Natural killer cell treated with Interleukin-12 subunit alpha and Interleukin-12 subunit beta and Interleukin-15 and Interleukin-18, amount 100 ng/mL, for 72 hours (primary cell): ENCODE results near the gene MMP20. TPM values are rescaled to one million over a fixed set of nuclear protein-coding genes. Genes with fewer than 3 reads are reported as not detected.

Experiments used
- ATAC-seq, 2 donors: fragments of 150-1000 bp; cut with Tn5 transposase in 1 of 2; sonication (Bioruptor Pico), chemical (Tn5 transposase) in 1 of 2; 2 replicates each; pipeline ENCODE4 v1.10.0; 2021
- DNase-seq: peaks from one replicate; pipeline ENCODE4 v3.0.0; 2022; ENCODE audit warnings: low spot score
- H3K27ac Mint-ChIP-seq, 2 donors: 1 replicate in 1 of 2; 2 replicates in 1 of 2; pipeline ENCODE4 v1.8.0; 2022; ENCODE audit warnings: mixed read lengths in 2 of 2, mild to moderate bottlenecking in 1 of 2, moderate library complexity in 1 of 2
- H3K27me3 Mint-ChIP-seq, 2 donors: 1 replicate in 1 of 2; 2 replicates in 1 of 2; pipeline ENCODE4 v1.8.0; 2022; ENCODE audit warnings: mixed read lengths in 2 of 2
- H3K36me3 Mint-ChIP-seq: one replicate; pipeline ENCODE4 v1.8.0; 2022; ENCODE audit warnings: mixed read lengths
- H3K4me1 Mint-ChIP-seq, 2 donors: 1 replicate in 1 of 2; 2 replicates in 1 of 2; pipeline ENCODE4 v1.8.0; 2022; ENCODE audit warnings: low read depth in 2 of 2, mixed read lengths in 2 of 2, mild to moderate bottlenecking in 1 of 2
- H3K4me3 Mint-ChIP-seq: one replicate; pipeline ENCODE4 v1.8.0; 2022; ENCODE audit warnings: mixed read lengths
- H3K9me3 Mint-ChIP-seq: 2 replicates; pipeline ENCODE4 v1.8.0; 2022; ENCODE audit warnings: mixed read lengths
- total RNA-seq, 2 donors: library from RNA; stranded (reverse); gene quantifications; one replicate each; pipeline ENCODE4 v1.2.3, GENCODE V29; 2022

The MMP20 gene
- total RNA-seq, 2 donors from 2014 or later = not detected

DNA sequence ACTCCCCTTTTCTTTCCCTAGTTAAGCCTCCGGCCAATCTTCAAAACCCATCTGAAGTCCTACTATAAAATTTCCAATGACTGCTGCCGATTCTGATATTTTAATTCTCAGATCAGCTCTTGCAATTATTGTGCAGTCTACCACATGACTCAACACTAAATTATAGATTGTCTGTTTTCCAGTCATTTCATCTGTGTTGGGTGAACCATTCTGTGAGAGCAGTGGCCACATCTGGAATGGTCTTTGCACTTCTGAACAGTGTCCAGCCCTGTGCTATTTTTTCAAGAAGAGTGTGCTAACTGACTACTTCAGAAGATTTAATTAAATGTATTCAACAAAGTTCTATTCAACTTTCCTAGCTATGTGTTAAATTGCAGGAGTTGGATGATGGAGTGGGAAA, 47.4 kb downstream of the MMP20 start:
- no peaks in the 10 kb centered on the region for H3K9me3 Mint-ChIP-seq
- H3K4me1 Mint-ChIP-seq = peaks cover 18 to 20% of the 10 kb centered on the region in 2 donors
- peak overlapping the region; percentile 12 to 65 for H3K27ac Mint-ChIP-seq
- peak overlapping the region; percentile 31 for H3K4me3 Mint-ChIP-seq
- H3K27me3 Mint-ChIP-seq = no peaks in the 10 kb centered on the region
- no peaks in the 10 kb centered on the region for H3K36me3 Mint-ChIP-seq
- DNase-seq (no peak), ATAC-seq (peak in 1 of 2 donors; percentile 76)

DNA sequence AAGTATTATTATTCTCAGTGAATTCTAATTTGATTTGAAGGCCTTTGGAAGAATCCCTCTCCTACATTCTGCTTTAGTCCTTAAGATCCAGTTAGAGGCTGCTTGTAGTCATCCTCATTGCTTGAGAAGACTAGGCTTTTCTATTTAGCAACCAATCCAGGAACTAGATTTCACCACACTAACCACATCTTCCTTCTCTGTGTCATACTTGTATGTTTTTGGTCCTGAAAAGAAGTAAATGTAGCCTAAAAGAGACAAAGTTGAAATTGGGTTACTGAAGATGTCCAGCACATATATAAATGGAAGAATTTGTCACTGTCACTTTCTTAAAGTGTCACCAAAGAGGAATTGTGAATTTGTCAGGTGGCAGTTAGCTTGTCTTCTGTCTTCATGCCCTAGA, 48.0 kb downstream of the MMP20 start:
- Mint-ChIP-seq H3K36me3 (no peaks in the 10 kb centered on the region), H3K27ac (peak overlapping the region; percentile 12 to 65), H3K4me1 (peaks cover 18 to 20% of the 10 kb centered on the region in 2 donors), H3K4me3 (peak overlapping the region; percentile 31), H3K27me3 (peaks cover 0 to under 1% of the 10 kb centered on the region in 2 donors), H3K9me3 (no peaks in the 10 kb centered on the region)
- ATAC-seq (peak; percentile 75 to 83), DNase-seq (no peak)

DNA sequence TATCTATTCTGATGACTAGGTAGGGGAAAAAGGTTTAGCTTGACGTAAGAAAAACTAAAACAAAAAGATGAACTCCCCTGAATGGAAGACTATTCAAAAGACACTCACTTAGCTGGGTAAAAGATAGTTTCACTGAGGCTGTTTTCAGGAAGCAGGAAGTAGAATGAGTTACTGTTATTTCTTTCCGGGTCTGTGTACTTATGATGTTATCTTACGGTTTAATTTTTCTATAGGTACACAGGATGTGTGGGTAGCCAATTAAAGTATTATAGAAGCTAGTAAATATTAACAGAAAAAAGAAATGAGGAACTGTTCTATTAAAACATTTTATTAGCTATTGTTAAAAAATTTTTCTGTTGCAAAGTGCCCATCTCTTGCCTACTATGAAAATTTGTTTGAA, 48.8 kb downstream of the MMP20 start:
- Mint-ChIP-seq H3K27me3 (peaks cover 0 to 6% of the 10 kb centered on the region in 2 donors), H3K9me3 (no peaks in the 10 kb centered on the region), H3K4me1 (peaks cover 18 to 20% of the 10 kb centered on the region in 2 donors), H3K4me3 (no peak overlapping the region), H3K36me3 (no peaks in the 10 kb centered on the region), H3K27ac (peak overlapping the region in 1 of 2 donors; percentile 68)
- ATAC-seq (no peak), DNase-seq (no peak)

DNA sequence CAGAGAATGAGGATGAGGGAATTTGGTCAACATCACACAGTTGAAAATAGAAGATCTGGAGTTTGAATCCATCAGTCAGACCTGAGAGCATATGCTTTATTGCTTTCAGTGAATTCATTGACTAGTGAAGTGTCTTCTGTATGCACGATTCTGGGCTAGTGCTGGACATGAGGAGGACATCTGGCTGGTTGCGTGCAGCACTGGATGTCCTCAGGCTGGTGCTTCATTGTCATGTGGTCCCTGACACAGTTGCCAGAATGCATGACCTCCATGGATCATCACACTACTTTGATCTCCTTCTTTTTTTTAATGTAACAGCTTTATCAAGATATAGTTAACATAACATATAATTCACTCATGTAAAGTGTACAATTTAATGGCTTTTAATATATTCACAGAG, 50.1 kb downstream of the MMP20 start:
- ATAC-seq (no peak), DNase-seq (no peak)
- Mint-ChIP-seq H3K36me3 (no peaks in the 10 kb centered on the region), H3K4me1 (peaks cover 15 to 20% of the 10 kb centered on the region in 2 donors), H3K27ac (no peak overlapping the region), H3K4me3 (no peak overlapping the region), H3K27me3 (peaks cover 0 to 6% of the 10 kb centered on the region in 2 donors), H3K9me3 (no peaks in the 10 kb centered on the region)

DNA sequence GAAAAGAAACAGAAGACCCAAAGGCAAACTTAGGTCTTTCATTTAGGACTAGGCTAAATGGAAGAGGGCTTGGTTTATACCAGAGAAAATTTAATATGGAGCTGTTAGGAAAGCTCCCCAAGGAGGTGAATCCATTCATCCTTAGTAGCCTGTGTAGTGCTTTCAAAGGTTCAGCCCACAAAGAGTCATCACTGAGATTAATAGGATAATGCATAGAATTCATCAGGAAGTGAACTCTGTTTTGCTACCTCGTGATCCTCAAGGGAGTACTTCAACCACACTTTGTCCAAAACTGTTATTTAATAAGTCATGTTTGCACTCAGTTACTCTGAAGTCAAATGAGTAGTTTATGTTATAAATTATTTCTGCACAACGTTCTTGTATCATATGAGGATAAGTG, 51.3 kb downstream of the MMP20 start:
- Mint-ChIP-seq H3K27ac (no peak overlapping the region), H3K9me3 (no peaks in the 10 kb centered on the region), H3K4me1 (peaks cover 14 to 20% of the 10 kb centered on the region in 2 donors), H3K27me3 (peaks cover 0 to 6% of the 10 kb centered on the region in 2 donors), H3K36me3 (peaks cover 5% of the 10 kb centered on the region), H3K4me3 (no peak overlapping the region)
- no peak for ATAC-seq
- no peak for DNase-seq

DNA sequence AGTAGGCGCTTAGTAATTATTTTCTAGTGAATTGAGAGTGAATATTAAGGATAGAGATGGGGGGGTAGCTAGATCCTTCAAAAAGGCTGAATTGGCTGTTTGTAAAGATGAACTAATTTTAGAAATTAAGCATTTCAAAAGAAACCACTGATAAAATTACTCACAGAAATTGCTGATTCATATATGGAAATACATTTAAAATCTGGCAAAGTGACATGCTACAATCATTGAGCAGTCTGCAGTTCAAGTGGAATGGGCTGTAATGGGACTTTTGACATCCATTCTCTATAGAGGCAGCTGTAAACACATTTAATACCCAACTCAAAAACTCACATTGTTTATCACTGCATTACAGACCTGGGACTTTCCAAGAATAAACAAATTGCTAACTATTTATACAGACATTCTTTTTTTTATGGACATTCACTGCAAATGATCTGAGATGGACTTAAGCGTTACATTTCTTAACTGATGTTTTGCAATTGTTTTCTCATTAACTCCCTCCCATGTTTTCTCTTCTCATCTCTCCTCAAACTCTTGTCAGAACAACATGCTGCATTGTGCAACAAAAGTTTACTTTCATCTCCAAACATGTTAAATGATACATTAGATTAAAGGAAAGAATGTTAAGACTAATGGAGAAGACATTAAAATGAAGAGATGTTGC, 52.4 kb downstream of the MMP20 start:
- DNase-seq = no peak
- H3K4me3 Mint-ChIP-seq = no peak overlapping the region
- H3K27ac Mint-ChIP-seq = no peak overlapping the region
- peaks cover 5% of the 10 kb centered on the region for H3K36me3 Mint-ChIP-seq
- peaks cover 12 to 18% of the 10 kb centered on the region in 2 donors for H3K4me1 Mint-ChIP-seq
- ATAC-seq = no peak
- H3K9me3 Mint-ChIP-seq = no peaks in the 10 kb centered on the region
- peaks cover 0 to 6% of the 10 kb centered on the region in 2 donors for H3K27me3 Mint-ChIP-seq

DNA sequence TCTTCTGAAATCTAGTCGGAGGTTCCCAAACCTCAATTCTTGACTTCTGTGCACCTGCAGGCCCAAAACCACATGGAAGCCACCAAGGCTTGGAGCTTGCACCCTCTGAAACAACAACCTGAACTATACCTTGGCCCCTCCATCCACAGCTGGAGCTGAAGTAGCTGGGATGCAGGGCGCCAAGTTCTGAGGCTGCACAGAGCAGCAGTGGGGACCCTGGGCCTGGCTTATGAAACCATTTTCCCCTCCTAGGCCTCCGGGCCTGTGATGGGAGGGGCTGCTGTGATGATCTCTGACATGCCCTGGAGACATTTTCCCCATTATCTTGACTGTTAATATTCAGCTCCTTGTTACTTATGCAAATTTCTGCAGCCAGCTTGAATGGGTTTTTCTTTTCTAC, 56.3 kb downstream of the MMP20 start:
- Mint-ChIP-seq H3K36me3 (peaks cover 5% of the 10 kb centered on the region), H3K27me3 (peaks cover 0 to 6% of the 10 kb centered on the region in 2 donors), H3K9me3 (no peaks in the 10 kb centered on the region), H3K4me3 (no peak overlapping the region), H3K4me1 (peaks cover under 1 to 3% of the 10 kb centered on the region in 2 donors), H3K27ac (no peak overlapping the region)
- DNase-seq (no peak), ATAC-seq (no peak)

DNA sequence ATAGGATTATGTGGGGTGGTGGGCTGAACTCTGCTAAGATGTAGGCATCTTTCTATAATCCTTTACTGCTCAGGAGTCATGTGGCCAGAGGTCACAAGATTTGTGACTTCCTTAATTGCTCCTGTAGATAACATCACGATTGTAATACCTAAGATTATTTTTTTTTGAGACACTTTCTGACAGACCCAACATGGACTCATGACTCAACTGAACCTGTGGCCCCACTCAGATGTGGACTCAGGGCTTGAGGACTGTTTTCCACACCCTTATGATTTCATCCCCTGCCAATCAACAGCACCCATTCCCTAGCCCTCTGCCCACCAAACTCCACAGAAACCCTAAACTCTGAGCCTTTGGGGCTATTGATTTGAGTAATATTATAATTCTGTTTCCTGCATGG, 59.0 kb downstream of the MMP20 start:
- Mint-ChIP-seq H3K9me3 (no peaks in the 10 kb centered on the region), H3K27me3 (no peaks in the 10 kb centered on the region), H3K27ac (no peak overlapping the region), H3K36me3 (peaks cover 5% of the 10 kb centered on the region), H3K4me3 (no peak overlapping the region), H3K4me1 (peaks cover 26 to 28% of the 10 kb centered on the region in 2 donors)
- ATAC-seq (no peak), DNase-seq (no peak)

DNA sequence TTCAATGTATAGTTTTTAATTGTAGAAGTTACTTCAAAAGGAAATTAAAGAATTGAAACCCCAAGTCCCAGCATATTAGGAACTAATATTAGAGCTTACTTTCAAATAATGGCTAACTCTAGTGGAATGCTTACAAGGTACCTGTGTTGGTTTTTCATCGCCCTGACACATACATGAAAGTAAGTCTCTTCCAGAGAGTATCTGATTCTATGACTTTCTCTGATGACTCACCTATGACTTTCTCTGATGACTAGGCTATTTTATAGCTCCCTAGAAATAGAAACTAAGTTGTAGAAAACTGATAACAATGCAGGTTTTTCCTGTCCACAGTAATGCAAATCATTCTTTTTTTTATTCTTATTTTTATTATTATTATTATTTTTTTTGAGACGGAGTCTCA, 61.0 kb downstream of the MMP20 start:
- ATAC-seq (peak; percentile 71 to 80), DNase-seq (no peak)
- H3K36me3 Mint-ChIP-seq = peaks cover 1% of the 10 kb centered on the region
- H3K27me3 Mint-ChIP-seq = no peaks in the 10 kb centered on the region
- no peak overlapping the region for H3K4me3 Mint-ChIP-seq
- no peak overlapping the region for H3K27ac Mint-ChIP-seq
- no peaks in the 10 kb centered on the region for H3K9me3 Mint-ChIP-seq
- peaks cover 40 to 46% of the 10 kb centered on the region in 2 donors for H3K4me1 Mint-ChIP-seq

DNA sequence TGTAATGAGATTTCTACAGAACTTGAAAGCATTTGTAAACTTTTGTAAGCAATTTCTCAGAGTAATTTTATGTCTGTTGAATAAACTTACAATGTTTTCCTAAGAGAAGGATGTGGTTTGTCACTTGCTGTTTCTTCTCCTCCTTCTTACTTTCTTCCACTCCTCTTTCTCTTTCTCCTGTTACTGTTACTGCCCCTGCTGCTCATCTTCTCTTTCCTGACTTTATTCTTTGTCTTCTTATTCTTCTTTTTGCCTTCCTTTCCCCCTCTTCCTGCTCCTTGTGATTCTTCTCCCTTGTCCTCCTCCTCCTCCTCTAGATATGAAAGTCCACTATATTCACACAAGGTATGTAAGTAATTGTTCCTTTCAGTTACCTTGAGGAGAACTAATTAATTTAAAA, 63.5 kb downstream of the MMP20 start:
- DNase-seq = no peak
- no peak for ATAC-seq
- Mint-ChIP-seq H3K36me3 (no peaks in the 10 kb centered on the region), H3K27ac (peak overlapping the region; percentile 50 to 90), H3K27me3 (no peaks in the 10 kb centered on the region), H3K4me1 (peaks cover 42 to 48% of the 10 kb centered on the region in 2 donors), H3K9me3 (no peaks in the 10 kb centered on the region), H3K4me3 (peak overlapping the region; percentile 48)

DNA sequence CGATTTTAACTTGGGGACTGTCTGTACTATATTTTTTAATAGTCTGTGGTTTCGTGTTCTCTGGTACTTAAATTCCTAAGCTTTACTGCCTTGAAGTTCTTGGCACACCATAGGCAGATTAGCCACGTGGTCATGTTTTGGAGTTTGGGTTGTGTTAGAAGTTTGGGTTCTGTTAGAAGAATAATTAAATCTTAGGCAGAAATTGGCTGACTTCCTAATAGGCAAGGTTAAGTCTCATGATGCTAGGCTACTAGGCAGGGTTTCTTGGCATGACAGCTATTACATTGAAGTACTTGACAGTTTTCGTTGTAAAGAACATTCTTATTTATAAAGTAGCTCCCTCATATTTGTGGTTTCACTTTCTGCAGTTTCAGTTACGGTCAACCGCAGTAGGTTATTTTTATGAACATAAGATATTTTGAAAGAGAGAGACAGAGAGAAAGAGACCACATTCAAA, 64.5 kb downstream of the MMP20 start:
- Mint-ChIP-seq H3K27ac (peak overlapping the region; percentile 50 to 90), H3K9me3 (no peaks in the 10 kb centered on the region), H3K4me3 (peak overlapping the region; percentile 82), H3K4me1 (peaks cover 42 to 48% of the 10 kb centered on the region in 2 donors), H3K36me3 (no peaks in the 10 kb centered on the region), H3K27me3 (no peaks in the 10 kb centered on the region)
- DNase-seq (no peak), ATAC-seq (peak; percentile 69 to 75)

DNA sequence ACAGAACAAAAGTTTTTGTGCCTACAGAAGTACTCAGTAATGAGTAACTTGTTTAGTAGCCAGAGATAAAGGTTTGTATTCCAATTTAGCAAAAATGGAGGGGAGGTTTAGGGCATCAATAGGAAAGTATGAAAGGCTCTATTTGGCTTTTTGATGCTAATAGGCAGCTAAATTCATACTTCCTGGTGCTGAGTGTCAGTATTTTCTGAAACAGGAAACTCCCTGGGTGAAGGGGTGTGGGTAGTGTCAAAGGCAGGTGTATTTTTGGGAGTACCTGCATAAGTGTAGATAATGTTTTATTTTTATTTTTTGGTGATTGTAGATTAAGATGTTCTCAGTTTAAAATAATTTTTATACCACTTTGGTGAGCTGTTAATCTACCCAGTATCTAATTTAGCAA, 65.3 kb downstream of the MMP20 start:
- DNase-seq = no peak
- Mint-ChIP-seq H3K27me3 (no peaks in the 10 kb centered on the region), H3K36me3 (no peaks in the 10 kb centered on the region), H3K4me3 (peak overlapping the region; percentile 54), H3K27ac (peak overlapping the region; percentile 48 to 90), H3K9me3 (no peaks in the 10 kb centered on the region), H3K4me1 (peaks cover 42 to 48% of the 10 kb centered on the region in 2 donors)
- ATAC-seq = no peak

DNA sequence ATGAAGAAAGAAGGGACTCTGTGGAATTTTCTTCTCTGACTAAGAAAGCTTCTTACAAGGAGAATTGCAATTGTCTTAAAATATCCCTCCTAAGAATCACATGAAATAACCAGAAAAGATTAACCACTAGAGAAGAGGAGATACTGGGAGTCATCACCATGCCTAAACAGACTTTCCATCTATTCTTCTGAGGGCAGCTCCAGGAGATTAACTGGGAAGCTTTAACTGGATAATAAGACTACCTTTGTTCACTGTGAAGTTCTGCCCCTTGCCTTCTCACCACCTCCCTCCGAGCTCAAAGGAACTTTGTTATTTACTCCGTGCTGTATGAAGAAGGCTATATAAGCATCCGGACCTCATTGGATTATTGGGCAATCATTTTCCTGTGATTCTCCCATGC, 70.0 kb downstream of the MMP20 start:
- Mint-ChIP-seq H3K36me3 (no peaks in the 10 kb centered on the region), H3K9me3 (no peaks in the 10 kb centered on the region), H3K4me3 (no peak overlapping the region), H3K4me1 (peaks cover 7 to 11% of the 10 kb centered on the region in 2 donors), H3K27ac (no peak overlapping the region), H3K27me3 (peaks cover 12 to 13% of the 10 kb centered on the region in 2 donors)
- no peak for ATAC-seq
- no peak for DNase-seq

DNA sequence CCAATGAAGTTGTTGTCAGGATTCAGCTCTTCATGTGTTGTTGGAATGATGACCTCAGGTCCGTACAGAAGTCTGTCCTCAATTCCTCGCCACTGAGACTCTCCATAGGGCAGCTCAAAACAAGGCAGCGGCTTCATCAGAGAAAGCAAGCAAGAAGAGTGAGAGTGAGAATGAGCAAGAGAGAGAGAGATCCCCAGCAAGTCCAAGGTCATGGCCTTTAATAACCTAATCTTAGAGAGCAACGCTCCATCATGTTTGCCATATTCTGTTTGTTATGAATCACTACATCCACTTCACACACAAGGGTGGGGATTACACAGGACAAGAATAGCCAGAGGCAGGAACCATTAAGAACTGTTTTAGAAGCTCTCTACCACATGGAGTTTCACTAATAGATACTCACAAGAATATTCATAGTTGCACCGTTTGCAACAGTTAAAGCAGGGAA, 71.3 kb downstream of the MMP20 start:
- no peak overlapping the region for H3K27ac Mint-ChIP-seq
- no peak for DNase-seq
- no peaks in the 10 kb centered on the region for H3K36me3 Mint-ChIP-seq
- no peak overlapping the region for H3K4me3 Mint-ChIP-seq
- H3K4me1 Mint-ChIP-seq = no peaks in the 10 kb centered on the region
- H3K27me3 Mint-ChIP-seq = peaks cover 12 to 13% of the 10 kb centered on the region in 2 donors
- ATAC-seq = no peak
- H3K9me3 Mint-ChIP-seq = no peaks in the 10 kb centered on the region
